GM18519 (cell line): ENCODE data around the gene ACTRT2.

ENCODE experiments used
- ATAC-seq: cut with Tn5 transposase; IDR thresholded peaks from one replicate; pipeline ENCODE4 v1.9.1; 2021; ENCODE audit warnings: mild to moderate bottlenecking, moderate library complexity; ENCODE audit not compliant: unreplicated experiment, low FRiP score

The ACTRT2 gene

GRCh38 chr1:3049905-3050304 lies 28.6 kb downstream of the ACTRT2 start:
- ATAC-seq = no peak

- no peak for ATAC-seq
Observed at GRCh38 chr1:3050603-3051002, 29.3 kb downstream of the ACTRT2 start.

GRCh38 chr1:3051270-3052268 lies 30.3 kb downstream of the ACTRT2 start:
- ATAC-seq = no peak

GRCh38 chr1:3052501-3052900 lies 31.2 kb downstream of the ACTRT2 start:
- no peak for ATAC-seq

- no peak for ATAC-seq
Observed at GRCh38 chr1:3053366-3053980, 32.2 kb downstream of the ACTRT2 start.

GRCh38 chr1:3053986-3054385 lies 32.7 kb downstream of the ACTRT2 start:
- ATAC-seq = no peak

GRCh38 chr1:3054474-3054873 lies 33.2 kb downstream of the ACTRT2 start:
- no peak for ATAC-seq

- no peak for ATAC-seq
Observed at GRCh38 chr1:3055051-3055450, 33.8 kb downstream of the ACTRT2 start.

- no peak for ATAC-seq
Observed at GRCh38 chr1:3056641-3057040, 35.4 kb downstream of the ACTRT2 start.

GRCh38 chr1:3058263-3059030 lies 37.2 kb downstream of the ACTRT2 start:
- no peak for ATAC-seq

- ATAC-seq = no peak
Observed at GRCh38 chr1:3060127-3060526, 38.9 kb downstream of the ACTRT2 start.

GRCh38 chr1:3060601-3061551 lies 39.6 kb downstream of the ACTRT2 start:
- ATAC-seq = no peak

GRCh38 chr1:3061566-3061965 lies 40.3 kb downstream of the ACTRT2 start:
- ATAC-seq = no peak

- ATAC-seq = no peak
Observed at GRCh38 chr1:3061981-3062615, 40.8 kb downstream of the ACTRT2 start.

GRCh38 chr1:3062616-3063378 lies 41.5 kb downstream of the ACTRT2 start:
- no peak for ATAC-seq

- ATAC-seq = no peak
Observed at GRCh38 chr1:3063379-3064295, 42.4 kb downstream of the ACTRT2 start.

- no peak for ATAC-seq
Observed at GRCh38 chr1:3064296-3064850, 43.1 kb downstream of the ACTRT2 start.
